GM21576 (cell line): ENCODE results near the gene SCN2B.
"Not testable (repeated sequence)": the region's sequence is repeated elsewhere in the genome, so short reads cannot be mapped to it uniquely, and the experiment has no call there.

Experiments used
- ATAC-seq: cut with Tn5 transposase; IDR thresholded peaks from one replicate; pipeline ENCODE4 v1.9.1; 2021; ENCODE audit warnings: mild to moderate bottlenecking, moderate library complexity; ENCODE audit not compliant: unreplicated experiment

The SCN2B gene

GRCh38 chr11:118207079-118207478, 30.6 kb upstream of the SCN2B start:
- no peak for ATAC-seq

GRCh38 chr11:118206391-118207031, 30.1 kb upstream of the SCN2B start:
- ATAC-seq, result no peak

- no peak for ATAC-seq
Measured at GRCh38 chr11:118205606-118206378, 29.4 kb upstream of the SCN2B start.

GRCh38 chr11:118202599-118203422, 26.4 kb upstream of the SCN2B start:
- ATAC-seq, result no peak

GRCh38 chr11:118201966-118202365, 25.5 kb upstream of the SCN2B start:
- no peak for ATAC-seq

GRCh38 chr11:118200901-118201680, 24.7 kb upstream of the SCN2B start:
- ATAC-seq, result no peak

- ATAC-seq, result no peak
Measured at GRCh38 chr11:118200497-118200896, 24.1 kb upstream of the SCN2B start.

- ATAC-seq, result no peak
Measured at GRCh38 chr11:118199135-118199534, 22.7 kb upstream of the SCN2B start.

- no peak for ATAC-seq
Measured at GRCh38 chr11:118198370-118198769, 21.9 kb upstream of the SCN2B start.

- ATAC-seq, result no peak
Measured at GRCh38 chr11:118194835-118195627, 18.6 kb upstream of the SCN2B start.

- ATAC-seq, result no peak
Measured at GRCh38 chr11:118193910-118194566, 17.6 kb upstream of the SCN2B start.

GRCh38 chr11:118192817-118193216, 16.4 kb upstream of the SCN2B start:
- ATAC-seq, result not testable (repeated sequence)

- ATAC-seq, result not testable (repeated sequence)
Measured at GRCh38 chr11:118190942-118191506, 14.6 kb upstream of the SCN2B start.

GRCh38 chr11:118186346-118187107, 10.1 kb upstream of the SCN2B start:
- no peak for ATAC-seq

- no peak for ATAC-seq
Measured at GRCh38 chr11:118184784-118185579, 8.5 kb upstream of the SCN2B start.

GRCh38 chr11:118183691-118184090, 7.3 kb upstream of the SCN2B start:
- not testable (repeated sequence) for ATAC-seq

GRCh38 chr11:118180300-118180703, 3.9 kb upstream of the SCN2B start:
- ATAC-seq, result no peak

- ATAC-seq, result no peak
Measured at GRCh38 chr11:118176778-118177134, 317 bp upstream of the SCN2B start.
